Fibroblast of villous mesenchyme (primary cell): ENCODE results near the gene ATP11C. TPM values are rescaled to one million over a fixed set of nuclear protein-coding genes. Genes with fewer than 3 reads are reported as not detected.

Experiments
- DNase-seq: peaks from one replicate; pipeline ENCODE4 v3.0.0-alpha.2; 2010; ENCODE audit warnings: low read depth
- H3K4me3 ChIP-seq: 2 replicates; pipeline ENCODE4 v1.5.1; 2011; ENCODE audit warnings: low read depth, mild to moderate bottlenecking, low read length
- total RNA-seq: library from RNA; depleted of rRNA; stranded (reverse); fragments of >200 nt; gene quantifications from 2 replicates; pipeline ENCODE4 v1.2.3, GENCODE V29; 2012
- TF ChIP-seq, protein P1 (sequence below): IDR thresholded peaks from 2 replicates; pipeline ENCODE4 v1.5.1; 2012; ENCODE audit warnings: low read depth, mild to moderate bottlenecking, low read length; ENCODE audit not compliant: insufficient read depth

ATP11C gene
- total RNA-seq, 1 donor = 81.6 TPM

DNA sequence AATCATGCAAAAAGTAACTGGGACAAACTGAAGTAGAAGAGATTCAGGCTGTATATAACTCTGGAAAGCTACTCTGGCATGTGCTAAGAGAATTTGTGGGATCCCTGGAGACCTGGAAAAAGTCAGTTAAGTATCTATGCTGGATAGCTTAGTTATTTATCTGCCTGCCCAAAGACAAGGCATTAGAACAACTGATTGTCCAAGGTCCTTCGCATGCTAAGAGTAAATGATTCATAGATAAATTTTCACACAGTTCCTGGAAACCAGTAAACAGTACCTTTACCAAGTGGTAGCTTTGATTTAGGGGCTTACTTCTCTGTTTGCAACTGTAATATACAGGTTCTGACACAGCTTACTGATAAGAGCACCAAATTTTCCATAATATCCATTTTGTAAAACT lies 104.8 kb downstream of the ATP11C start:
- no peak for DNase-seq
- TF ChIP-seq, protein P1, sequence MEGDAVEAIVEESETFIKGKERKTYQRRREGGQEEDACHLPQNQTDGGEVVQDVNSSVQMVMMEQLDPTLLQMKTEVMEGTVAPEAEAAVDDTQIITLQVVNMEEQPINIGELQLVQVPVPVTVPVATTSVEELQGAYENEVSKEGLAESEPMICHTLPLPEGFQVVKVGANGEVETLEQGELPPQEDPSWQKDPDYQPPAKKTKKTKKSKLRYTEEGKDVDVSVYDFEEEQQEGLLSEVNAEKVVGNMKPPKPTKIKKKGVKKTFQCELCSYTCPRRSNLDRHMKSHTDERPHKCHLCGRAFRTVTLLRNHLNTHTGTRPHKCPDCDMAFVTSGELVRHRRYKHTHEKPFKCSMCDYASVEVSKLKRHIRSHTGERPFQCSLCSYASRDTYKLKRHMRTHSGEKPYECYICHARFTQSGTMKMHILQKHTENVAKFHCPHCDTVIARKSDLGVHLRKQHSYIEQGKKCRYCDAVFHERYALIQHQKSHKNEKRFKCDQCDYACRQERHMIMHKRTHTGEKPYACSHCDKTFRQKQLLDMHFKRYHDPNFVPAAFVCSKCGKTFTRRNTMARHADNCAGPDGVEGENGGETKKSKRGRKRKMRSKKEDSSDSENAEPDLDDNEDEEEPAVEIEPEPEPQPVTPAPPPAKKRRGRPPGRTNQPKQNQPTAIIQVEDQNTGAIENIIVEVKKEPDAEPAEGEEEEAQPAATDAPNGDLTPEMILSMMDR = no peak

DNA sequence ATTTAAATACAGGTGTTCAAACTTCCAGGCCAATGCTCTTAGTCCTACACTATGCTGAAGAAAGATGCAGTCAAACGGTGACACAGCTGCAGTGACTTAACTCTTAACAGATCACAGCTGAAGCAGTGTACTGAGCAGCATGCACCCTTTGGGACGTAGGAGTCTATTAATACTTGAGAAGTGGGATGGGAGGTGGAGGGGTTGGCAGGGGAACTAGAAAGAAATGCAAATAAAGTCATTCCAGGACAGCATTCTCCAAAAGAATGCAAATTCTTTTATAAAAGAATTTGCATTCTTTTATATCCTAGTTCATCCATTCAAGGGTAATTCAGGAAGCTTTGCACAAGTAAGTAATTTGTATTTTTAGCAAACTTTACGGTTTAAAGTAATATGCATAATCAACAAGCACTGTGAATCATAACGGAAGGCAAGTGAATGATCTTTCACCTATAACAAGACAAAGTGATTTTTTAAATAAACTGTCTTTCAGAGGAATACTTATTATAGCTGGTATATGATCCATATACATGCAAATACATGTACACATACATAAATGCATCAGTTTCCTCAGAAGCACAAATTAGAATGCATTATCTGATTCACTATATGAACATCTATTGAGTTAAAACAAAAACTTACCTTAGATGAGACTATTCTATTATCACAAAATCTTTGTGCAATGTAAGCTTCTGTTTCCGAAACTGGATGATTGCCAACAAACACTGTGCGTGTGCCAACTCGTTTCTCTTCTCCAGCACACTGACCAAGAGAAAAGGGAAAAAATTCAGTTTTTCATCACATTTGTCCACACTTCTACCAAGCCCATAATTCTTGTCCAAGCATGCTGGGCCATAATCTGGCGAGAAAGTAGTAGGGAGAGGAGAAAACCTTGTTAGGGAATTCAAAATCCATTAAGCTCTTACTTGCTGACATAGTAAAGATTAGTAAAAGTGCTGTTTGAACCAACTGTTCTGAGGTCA lies 106.5 kb downstream of the ATP11C start:
- peak; percentile 38 for DNase-seq
- no peak overlapping the region for H3K4me3 ChIP-seq
- TF ChIP-seq, protein P1 = no peak

More for the DNA sequence above, 104.8 kb downstream of the ATP11C start:
- H3K4me3 ChIP-seq = no peak overlapping the region

DNA sequence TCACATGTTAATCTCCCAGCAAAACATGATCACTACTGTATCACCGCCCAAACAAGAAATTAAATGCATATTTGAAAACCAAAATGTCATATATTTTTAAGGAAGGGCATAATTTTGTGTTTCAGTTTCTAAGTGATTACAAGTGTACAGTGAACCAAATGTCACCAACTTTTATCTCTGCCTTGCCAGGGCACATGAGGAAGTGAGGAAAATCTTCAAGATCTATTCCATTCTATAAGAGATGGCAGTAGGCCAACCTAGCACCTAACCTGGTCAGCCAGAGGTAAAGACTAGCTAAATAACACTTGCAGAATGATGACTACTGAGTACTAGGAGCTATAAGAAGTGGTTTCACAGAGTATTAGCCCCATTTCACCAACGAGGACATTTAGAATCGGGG lies 107.2 kb downstream of the ATP11C start:
- no peak overlapping the region for H3K4me3 ChIP-seq
- DNase-seq = no peak
- TF ChIP-seq, protein P1 = no peak

DNA sequence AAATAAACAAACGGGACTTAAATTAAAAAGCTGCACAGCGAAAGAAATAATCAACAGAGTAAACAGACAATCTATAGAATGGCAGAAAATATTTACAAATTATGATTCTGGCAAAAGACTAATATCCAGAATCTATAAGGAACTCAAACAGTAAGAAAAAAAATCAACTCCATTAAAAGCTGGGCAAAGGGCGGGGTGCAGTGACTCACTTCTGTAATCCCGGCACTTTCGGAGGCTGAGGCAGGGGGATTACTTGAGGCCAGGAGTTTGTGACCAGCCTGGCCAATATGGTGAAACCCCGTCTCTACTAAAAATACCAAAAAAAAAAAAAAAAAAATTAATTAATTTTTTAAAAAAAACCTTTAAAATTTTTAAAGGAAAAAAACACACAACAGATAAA lies 109.0 kb downstream of the ATP11C start:
- TF ChIP-seq, protein P1 = no peak
- DNase-seq = peak; percentile 62
- no peak overlapping the region for H3K4me3 ChIP-seq

DNA sequence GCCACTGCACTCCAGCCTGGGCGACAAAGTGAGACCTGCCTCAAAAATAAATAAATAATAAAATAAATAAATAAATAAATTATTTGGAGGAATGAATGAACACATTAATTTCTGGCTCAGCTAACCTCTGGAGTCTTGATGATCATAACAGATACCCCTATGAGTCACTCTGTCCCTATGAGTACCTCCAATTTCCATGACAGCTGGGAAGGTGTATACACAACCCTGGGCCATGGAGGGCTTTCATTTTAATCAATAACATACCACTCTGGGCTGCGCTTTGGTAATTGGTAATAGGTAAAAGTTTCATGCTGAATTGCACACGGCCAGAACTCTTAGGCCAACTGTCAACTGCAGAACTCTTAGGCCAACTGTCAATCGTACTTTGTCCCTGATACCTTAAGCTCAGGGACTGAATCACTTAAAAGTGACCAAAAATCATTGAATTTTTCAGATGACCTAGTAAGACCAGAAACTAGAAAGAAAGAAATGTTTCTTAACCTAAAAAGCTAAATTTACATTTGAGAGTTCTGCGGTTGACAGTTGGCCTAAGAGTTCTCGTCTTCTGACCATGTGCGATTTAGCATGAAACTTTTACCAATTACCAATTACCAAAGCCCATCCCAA lies 112.4 kb downstream of the ATP11C start:
- TF ChIP-seq, protein P1 = no peak
- no peak overlapping the region for H3K4me3 ChIP-seq
- DNase-seq = no peak

DNA sequence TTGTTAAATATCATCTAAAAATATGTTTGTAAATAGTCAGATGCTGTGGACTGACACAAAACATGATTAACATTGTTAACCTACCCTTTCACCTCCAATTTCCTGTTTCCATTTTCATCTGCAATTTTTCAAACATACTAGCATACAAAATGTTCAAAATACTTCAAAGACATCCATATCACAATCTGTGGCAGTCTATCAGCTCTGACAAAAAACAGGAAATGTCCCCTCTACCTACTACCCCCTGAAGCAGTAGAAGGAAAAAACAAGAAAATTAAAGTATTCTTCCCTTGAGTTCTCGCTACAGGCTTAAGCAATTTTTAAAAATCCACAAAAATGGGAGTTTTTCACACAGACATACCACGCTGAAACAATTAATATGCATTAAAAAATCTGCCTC lies 116.6 kb downstream of the ATP11C start:
- TF ChIP-seq, protein P1 = no peak
- no peak overlapping the region for H3K4me3 ChIP-seq
- DNase-seq = no peak
